Measurements from ENCODE around the gene HSD17B1.

DNA sequence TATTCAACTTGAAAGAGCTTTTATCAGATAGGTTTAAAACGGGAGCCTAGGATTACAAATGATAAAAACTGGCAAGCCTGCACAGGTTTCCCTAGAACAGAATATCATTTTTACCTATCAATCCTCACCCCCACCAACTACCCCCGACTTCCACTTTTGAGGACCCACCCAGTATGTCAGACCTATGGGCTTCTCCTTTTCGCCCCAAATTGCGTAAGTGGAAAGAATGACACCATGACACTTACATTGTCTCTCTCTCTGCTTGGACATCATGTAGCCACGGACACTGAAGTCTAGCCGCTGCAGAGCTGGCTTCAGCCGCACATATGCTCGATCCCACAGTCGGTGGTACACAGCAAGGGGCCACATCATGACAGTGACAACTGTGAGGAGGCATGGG, 32.2 kb downstream of the HSD17B1 start:
- TF ChIP-seq, protein P1, sequence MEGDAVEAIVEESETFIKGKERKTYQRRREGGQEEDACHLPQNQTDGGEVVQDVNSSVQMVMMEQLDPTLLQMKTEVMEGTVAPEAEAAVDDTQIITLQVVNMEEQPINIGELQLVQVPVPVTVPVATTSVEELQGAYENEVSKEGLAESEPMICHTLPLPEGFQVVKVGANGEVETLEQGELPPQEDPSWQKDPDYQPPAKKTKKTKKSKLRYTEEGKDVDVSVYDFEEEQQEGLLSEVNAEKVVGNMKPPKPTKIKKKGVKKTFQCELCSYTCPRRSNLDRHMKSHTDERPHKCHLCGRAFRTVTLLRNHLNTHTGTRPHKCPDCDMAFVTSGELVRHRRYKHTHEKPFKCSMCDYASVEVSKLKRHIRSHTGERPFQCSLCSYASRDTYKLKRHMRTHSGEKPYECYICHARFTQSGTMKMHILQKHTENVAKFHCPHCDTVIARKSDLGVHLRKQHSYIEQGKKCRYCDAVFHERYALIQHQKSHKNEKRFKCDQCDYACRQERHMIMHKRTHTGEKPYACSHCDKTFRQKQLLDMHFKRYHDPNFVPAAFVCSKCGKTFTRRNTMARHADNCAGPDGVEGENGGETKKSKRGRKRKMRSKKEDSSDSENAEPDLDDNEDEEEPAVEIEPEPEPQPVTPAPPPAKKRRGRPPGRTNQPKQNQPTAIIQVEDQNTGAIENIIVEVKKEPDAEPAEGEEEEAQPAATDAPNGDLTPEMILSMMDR (IDR thresholded peaks at IDR 0.05; ENCODE audit: low read length), result no peak
- TF ChIP-seq EZH2 (IDR thresholded peaks at IDR 0.05; ENCODE audit: borderline replicate concordance, low read length), result no peak
